Activated T-cell treated with anti-CD3 and anti-CD28 coated beads for 24 hours (primary cell): Measurements from ENCODE around the gene OSBP2.

Experiments
- DNase-seq: peaks from one replicate; pipeline ENCODE4 v3.0.0-alpha.2; 2020; ENCODE audit warnings: low read depth

The OSBP2 gene

GRCh38 chr22:30847583-30847982 lies 152.9 kb downstream of the OSBP2 start:
- DNase-seq, result no peak

- DNase-seq, result no peak
These were observed 160.6 kb downstream of the OSBP2 start for GRCh38 chr22:30855266-30855665.

- no peak for DNase-seq
These were observed 161.2 kb downstream of the OSBP2 start for GRCh38 chr22:30855677-30856518.

DNA sequence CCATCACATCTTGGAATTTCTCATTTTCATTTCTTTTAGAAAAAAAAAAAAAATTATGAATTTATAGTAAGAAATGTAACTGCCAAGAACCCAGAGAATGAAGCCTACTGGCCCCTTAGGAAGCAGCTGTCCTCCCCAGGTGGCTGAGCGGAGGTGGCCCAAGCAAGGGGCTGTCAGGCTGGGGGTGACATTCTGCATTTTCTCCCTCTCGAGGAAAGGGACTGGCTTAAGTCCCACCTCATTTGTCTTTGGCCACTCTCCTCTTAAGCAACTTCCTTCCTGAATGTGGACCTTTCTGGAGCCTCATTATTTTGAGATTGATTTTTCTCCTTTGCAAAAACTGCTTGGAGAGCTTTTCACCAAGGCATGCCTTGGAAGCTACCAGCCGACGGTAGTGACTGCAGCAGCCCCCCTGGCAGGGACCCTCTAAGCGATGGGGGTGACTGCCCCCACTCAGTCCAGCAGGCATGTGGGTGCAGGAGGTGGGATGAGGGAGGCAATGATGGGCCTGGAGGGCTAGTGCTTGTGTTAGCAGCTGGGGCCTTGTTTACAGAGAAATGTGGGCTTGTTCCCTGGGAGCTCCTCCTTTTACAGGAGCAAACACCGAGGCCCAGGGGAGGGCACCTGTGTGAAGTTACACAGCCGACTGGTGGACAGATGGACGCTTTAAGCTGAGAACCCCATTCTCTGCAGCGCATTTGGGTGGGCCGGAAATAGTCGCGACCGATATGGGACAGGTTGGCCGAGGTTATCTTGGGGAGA lies 162.2 kb downstream of the OSBP2 start:
- DNase-seq, result no peak

GRCh38 chr22:30857791-30858190 lies 163.1 kb downstream of the OSBP2 start:
- no peak for DNase-seq

- DNase-seq, result no peak
These were observed 164.5 kb downstream of the OSBP2 start for GRCh38 chr22:30858976-30859713.

- no peak for DNase-seq
These were observed 165.0 kb downstream of the OSBP2 start for GRCh38 chr22:30859714-30860095.

- no peak for DNase-seq
These were observed 165.8 kb downstream of the OSBP2 start for GRCh38 chr22:30860176-30861105.

GRCh38 chr22:30861131-30861530 lies 166.5 kb downstream of the OSBP2 start:
- no peak for DNase-seq

DNA sequence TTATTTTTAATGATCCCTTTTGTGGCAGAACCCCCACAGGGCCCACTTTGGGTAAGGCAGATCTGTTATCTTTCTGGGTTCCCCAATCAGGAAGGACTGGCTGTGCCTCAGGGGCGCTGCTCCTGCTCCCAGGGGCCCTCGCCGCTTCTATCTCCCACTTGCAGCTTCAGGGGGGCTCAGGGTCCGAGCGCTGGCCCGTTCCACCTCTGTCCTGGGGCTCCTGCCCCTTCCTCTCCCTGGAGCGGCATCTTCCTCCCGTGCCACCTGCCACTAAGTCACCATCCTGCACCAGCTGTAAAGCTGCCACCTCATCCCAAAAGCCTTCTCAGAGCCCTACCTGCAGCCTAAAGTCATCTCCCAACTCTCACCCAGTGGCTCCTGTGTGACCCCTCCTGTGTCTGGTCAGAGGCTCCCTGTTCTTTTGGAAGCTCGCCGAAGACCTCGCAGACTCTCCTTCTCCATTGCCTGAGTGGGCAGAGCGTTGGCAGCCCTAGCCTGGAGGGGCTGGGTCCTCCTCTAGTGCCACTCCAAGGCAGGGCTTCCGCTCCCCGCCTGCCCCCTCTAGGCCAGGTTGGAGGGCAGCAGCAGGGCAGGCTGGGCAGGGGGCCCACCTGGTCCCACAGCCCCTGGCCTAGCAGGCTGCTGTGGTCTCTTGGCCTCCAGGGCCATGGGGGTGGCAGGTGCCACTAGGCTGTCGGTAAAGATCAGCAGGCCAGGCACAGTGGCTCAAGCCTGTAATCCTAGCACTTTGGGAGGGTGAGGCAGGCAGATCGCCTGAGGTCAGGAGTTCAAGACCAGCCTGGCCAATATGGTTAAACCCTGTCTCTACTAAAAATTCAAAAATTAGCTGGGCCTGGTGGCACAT lies 167.2 kb downstream of the OSBP2 start:
- no peak for DNase-seq

- no peak for DNase-seq
These were observed 168.6 kb downstream of the OSBP2 start for GRCh38 chr22:30863081-30863833.

GRCh38 chr22:30864441-30865420 lies 170.1 kb downstream of the OSBP2 start:
- DNase-seq, result no peak

DNA sequence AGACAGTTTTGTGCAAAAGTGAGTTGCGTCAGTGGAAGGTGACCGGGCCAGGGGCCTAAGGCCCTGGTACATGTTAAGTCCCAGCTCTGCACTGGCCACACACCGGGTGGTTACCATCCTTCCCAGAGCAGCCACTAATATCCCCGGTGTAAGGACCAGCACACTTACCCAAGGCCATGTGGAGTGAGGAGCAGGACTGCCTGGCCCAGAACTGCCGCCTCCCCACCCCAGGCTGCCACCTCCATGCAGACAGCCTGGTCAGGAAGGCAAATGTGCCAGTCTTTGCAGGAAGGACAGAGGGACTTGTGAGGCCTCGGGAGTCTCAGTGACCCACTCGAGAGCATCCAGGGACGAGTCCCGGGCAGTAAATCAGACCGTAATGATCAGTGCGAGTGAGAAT lies 171.0 kb downstream of the OSBP2 start:
- DNase-seq, result no peak

- no peak for DNase-seq
These were observed 171.5 kb downstream of the OSBP2 start for GRCh38 chr22:30866216-30866615.

DNA sequence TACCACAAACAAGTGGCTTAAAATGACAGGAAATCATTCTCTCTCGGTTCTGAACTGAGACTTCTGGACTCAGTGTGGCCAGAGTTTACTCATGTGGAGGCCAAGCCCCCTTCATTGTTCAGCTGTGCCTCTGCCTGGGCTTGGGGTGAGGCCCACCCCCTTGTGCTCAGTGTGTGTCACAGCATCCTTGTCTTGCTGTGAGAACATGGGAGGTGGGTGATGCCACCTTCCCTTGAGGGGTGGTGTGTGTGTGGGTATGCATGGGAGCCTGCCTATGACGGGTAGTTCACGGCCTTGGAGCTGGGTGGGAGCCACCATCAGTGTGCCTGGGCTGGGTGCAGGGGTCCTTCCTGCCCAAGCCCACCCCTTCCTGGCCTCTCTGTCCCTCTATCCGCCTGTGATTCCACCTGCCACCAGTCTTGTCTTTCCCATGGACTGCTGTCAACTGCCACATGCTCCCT lies 172.2 kb downstream of the OSBP2 start:
- DNase-seq, result no peak

- DNase-seq, result no peak
These were observed 173.3 kb downstream of the OSBP2 start for GRCh38 chr22:30867746-30868662.

DNA sequence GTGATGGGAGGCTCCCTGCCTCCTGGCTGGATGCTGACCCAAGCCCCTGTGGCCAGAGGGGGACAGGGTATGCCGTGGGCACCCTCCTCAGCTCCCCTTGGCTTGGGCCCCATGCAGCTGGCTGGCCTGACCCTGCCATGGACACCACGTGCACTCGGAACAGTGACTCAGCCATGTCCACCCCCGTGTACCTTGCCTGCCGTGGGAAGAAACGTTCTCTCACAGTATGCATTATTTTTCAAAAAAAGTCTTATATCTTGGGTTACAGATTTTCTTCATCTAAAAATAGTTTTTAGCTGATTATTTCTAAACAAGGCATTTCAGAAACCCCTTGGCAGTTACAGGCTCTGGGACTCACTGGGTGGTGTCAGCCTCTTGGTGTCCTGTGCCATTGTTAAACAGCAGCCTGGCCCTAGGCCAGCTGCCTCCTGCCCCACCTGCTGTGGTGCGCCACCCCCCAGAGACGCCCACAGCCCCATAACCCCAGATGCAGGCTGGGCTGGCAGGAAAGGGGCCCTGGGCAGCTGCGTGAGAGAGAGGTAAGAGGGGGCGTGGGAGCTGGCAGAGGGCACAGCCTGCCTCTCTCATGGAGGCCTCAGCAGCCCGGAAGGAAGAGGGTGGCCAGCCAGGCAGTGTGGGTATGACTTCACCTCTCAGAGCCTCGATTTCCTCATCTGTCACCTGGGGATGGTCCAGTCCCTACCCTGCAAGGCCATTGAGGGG lies 174.2 kb downstream of the OSBP2 start:
- DNase-seq, result no peak
